ENCODE data around the gene SOWAHA.

GRCh38 chr5:132773114-132773513, 40.0 kb upstream of the SOWAHA start:
- TF ChIP-seq, protein P1, sequence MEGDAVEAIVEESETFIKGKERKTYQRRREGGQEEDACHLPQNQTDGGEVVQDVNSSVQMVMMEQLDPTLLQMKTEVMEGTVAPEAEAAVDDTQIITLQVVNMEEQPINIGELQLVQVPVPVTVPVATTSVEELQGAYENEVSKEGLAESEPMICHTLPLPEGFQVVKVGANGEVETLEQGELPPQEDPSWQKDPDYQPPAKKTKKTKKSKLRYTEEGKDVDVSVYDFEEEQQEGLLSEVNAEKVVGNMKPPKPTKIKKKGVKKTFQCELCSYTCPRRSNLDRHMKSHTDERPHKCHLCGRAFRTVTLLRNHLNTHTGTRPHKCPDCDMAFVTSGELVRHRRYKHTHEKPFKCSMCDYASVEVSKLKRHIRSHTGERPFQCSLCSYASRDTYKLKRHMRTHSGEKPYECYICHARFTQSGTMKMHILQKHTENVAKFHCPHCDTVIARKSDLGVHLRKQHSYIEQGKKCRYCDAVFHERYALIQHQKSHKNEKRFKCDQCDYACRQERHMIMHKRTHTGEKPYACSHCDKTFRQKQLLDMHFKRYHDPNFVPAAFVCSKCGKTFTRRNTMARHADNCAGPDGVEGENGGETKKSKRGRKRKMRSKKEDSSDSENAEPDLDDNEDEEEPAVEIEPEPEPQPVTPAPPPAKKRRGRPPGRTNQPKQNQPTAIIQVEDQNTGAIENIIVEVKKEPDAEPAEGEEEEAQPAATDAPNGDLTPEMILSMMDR (IDR thresholded peaks at IDR 0.05; ENCODE audit: low read length) = no peak
- TF ChIP-seq EZH2 (IDR thresholded peaks at IDR 0.05; ENCODE audit: borderline replicate concordance, low read length) = no peak
